IMR-90 (cell line): Measurements from ENCODE around the gene TCHP. TPM values are rescaled to one million over a fixed set of nuclear protein-coding genes. Genes with fewer than 3 reads are reported as not detected.

ENCODE experiments used
- ATAC-seq: fragments of 200-7000 bp; cut with Tn5 transposase; 2 replicates; pipeline ENCODE4 v1.9.1; 2020; ENCODE audit warnings: low read depth, mild to moderate bottlenecking, moderate library complexity
- BruUV-seq: library from RNA; stranded (reverse); fragments of 400-500 nt; replicated peaks from 2 replicates; lab custom pipeline; 2021; lab: Mats Ljungman, UMichigan
- CTCF ChIA-PET: fragments of 300-600 bp; formaldehyde crosslinking; extraction: SDS; loops from one replicate; lab custom pipeline; 2021; ENCODE audit warnings: antibody characterized with exemption; lab: Yijun Ruan, JAX
- POLR2A ChIA-PET: fragments of 300-600 bp; sonication (Branson Sonifier 250); formaldehyde crosslinking; loops from one replicate; lab custom pipeline; 2022; ENCODE audit warnings: antibody characterized with exemption; ENCODE audit not compliant: unreplicated experiment; lab: Charles Lee
- DNase-seq: peaks from one replicate; pipeline ENCODE4 v3.0.0; 2013
- H2AFZ ChIP-seq: replicated peaks from 2 replicates; pipeline ENCODE3; 2013; ENCODE audit warnings: low read length, mild to moderate bottlenecking; ENCODE audit not compliant: poor library complexity
- H2AK5ac ChIP-seq: 2 replicates; pipeline ENCODE4 v1.6.1; 2013; ENCODE audit warnings: low read depth, low read length, inconsistent platforms
- H2AK9ac ChIP-seq: replicated peaks from 2 replicates; pipeline ENCODE3; 2013; ENCODE audit warnings: mild to moderate bottlenecking, low read depth, low read length, moderate library complexity; ENCODE audit not compliant: poor library complexity
- H2BK120ac ChIP-seq: 2 replicates; pipeline ENCODE4 v1.6.1; 2013; ENCODE audit warnings: low read depth, low read length, inconsistent platforms
- H2BK15ac ChIP-seq: 3 replicates; pipeline ENCODE4 v1.6.1; 2013; ENCODE audit warnings: low read depth, low read length, inconsistent platforms
- H2BK20ac ChIP-seq: 2 replicates; pipeline ENCODE4 v1.6.1; 2013; ENCODE audit warnings: low read depth, mild to moderate bottlenecking, inconsistent platforms, low read length, moderate library complexity
- H2BK5ac ChIP-seq: 2 replicates; pipeline ENCODE4 v1.6.1; 2013; ENCODE audit warnings: mild to moderate bottlenecking, low read depth, low read length, inconsistent platforms; ENCODE audit not compliant: poor library complexity, severe bottlenecking
- H3K14ac ChIP-seq: replicated peaks from 2 replicates; pipeline ENCODE4 v1.6.1; 2013; ENCODE audit warnings: low read depth, low read length, inconsistent platforms
- H3K18ac ChIP-seq: 2 replicates; pipeline ENCODE4 v1.6.1; 2013; ENCODE audit warnings: low read depth, low read length, control low read depth
- H3K23ac ChIP-seq: 2 replicates; pipeline ENCODE4 v1.6.1; 2013; ENCODE audit warnings: low read depth, low read length, inconsistent platforms
- H3K27ac ChIP-seq: 2 replicates; pipeline ENCODE4 v1.5.1; 2013; ENCODE audit warnings: mild to moderate bottlenecking, control low read depth, low read length; ENCODE audit not compliant: insufficient read depth
- H3K27me3 ChIP-seq: 2 replicates; pipeline ENCODE4 v1.6.1; 2013; ENCODE audit warnings: low read length; ENCODE audit not compliant: control insufficient read depth, insufficient read depth
- H3K36me3 ChIP-seq: 2 replicates; pipeline ENCODE4 v1.6.1; 2013; ENCODE audit warnings: low read length, mixed read lengths; ENCODE audit not compliant: control insufficient read depth, insufficient read depth
- H3K4ac ChIP-seq: 2 replicates; pipeline ENCODE4 v1.6.1; 2013; ENCODE audit warnings: low read depth, low read length, inconsistent platforms
- H3K4me1 ChIP-seq: 2 replicates; pipeline ENCODE4 v1.6.1; 2013; ENCODE audit warnings: low read length, mixed read lengths; ENCODE audit not compliant: control insufficient read depth, insufficient read depth
- H3K4me2 ChIP-seq: 2 replicates; pipeline ENCODE4 v1.6.1; 2013; ENCODE audit warnings: low read depth, mild to moderate bottlenecking, control low read depth, low read length, moderate library complexity
- H3K4me3 ChIP-seq: 2 replicates; pipeline ENCODE4 v1.5.1; 2013; ENCODE audit warnings: low read depth, mild to moderate bottlenecking, control low read depth, low read length, moderate library complexity; ENCODE audit not compliant: insufficient read depth
- H3K56ac ChIP-seq: 2 replicates; pipeline ENCODE4 v1.6.1; 2013; ENCODE audit warnings: low read length, inconsistent platforms; ENCODE audit not compliant: insufficient read depth; ENCODE audit errors: extremely low read depth
- H3K79me1 ChIP-seq, 2 experiments: 2 replicates each; pipeline ENCODE4 v1.6.1; 2013; ENCODE audit warnings: low read length in 2 of 2, inconsistent platforms in 1 of 2, low read depth in 1 of 2
- H3K9ac ChIP-seq: 2 replicates; pipeline ENCODE4 v1.6.1; 2013; ENCODE audit warnings: low read depth, low read length, control low read depth
- H3K9me1 ChIP-seq: 2 replicates; pipeline ENCODE4 v1.6.1; 2013; ENCODE audit warnings: low read length, inconsistent platforms; ENCODE audit not compliant: insufficient read depth
- H3K9me3 ChIP-seq: 2 replicates; pipeline ENCODE4 v1.6.1; 2013; ENCODE audit warnings: low read length; ENCODE audit not compliant: control insufficient read depth, insufficient read depth
- H4K20me1 ChIP-seq: 2 replicates; pipeline ENCODE4 v1.6.1; 2013; ENCODE audit warnings: low read length, inconsistent platforms; ENCODE audit not compliant: insufficient read depth
- H4K5ac ChIP-seq: 2 replicates; pipeline ENCODE4 v1.6.1; 2013; ENCODE audit warnings: mild to moderate bottlenecking, low read depth, low read length, control low read depth
- H4K8ac ChIP-seq, 2 experiments: 2 replicates each; pipeline ENCODE4 v1.6.1; 2013; ENCODE audit warnings: low read depth in 2 of 2, low read length in 2 of 2, control low read depth in 1 of 2, inconsistent platforms in 1 of 2
- H4K91ac ChIP-seq: 2 replicates; pipeline ENCODE4 v1.6.1; 2013; ENCODE audit warnings: low read depth, low read length, inconsistent platforms; ENCODE audit not compliant: insufficient read depth
- BHLHE40 ChIP-seq: fragments of 150-350 bp; IDR thresholded peaks from 2 replicates; pipeline ENCODE4 v1.6.1; 2016; ENCODE audit warnings: mild to moderate bottlenecking, low read depth, low read length
- CEBPB ChIP-seq: IDR thresholded peaks from 2 replicates; pipeline ENCODE4 v1.6.1; 2012; ENCODE audit warnings: low read depth, low read length, improper control_type of control experiment
- CHD1 ChIP-seq: IDR thresholded peaks from 2 replicates; pipeline ENCODE4 v1.6.1; 2012; ENCODE audit warnings: low read depth, low read length, improper control_type of control experiment
- CTCF ChIP-seq: conservative IDR thresholded peaks from 2 replicates; pipeline ENCODE4 v1.5.1; 2012; ENCODE audit warnings: mild to moderate bottlenecking, low read depth, low read length, improper control_type of control experiment
- ELK1 ChIP-seq: fragments of 150-350 bp; IDR thresholded peaks from 2 replicates; pipeline ENCODE4 v1.6.1; 2016; ENCODE audit warnings: low read depth, mild to moderate bottlenecking, low read length, moderate library complexity, borderline replicate concordance
- FOS ChIP-seq: fragments of 150-350 bp; IDR thresholded peaks from 2 replicates; pipeline ENCODE4 v1.6.1; 2016; ENCODE audit warnings: low read depth, low read length
- MAFK ChIP-seq: IDR thresholded peaks from 2 replicates; pipeline ENCODE4 v1.6.1; 2012; ENCODE audit warnings: low read depth, low read length, improper control_type of control experiment
- MAZ ChIP-seq: IDR thresholded peaks from 2 replicates; pipeline ENCODE4 v1.6.1; 2012; ENCODE audit warnings: low read depth, mild to moderate bottlenecking, low read length, improper control_type of control experiment, moderate library complexity, borderline replicate concordance
- MXI1 ChIP-seq: IDR thresholded peaks from 2 replicates; pipeline ENCODE4 v1.6.1; 2012; ENCODE audit warnings: low read depth, mild to moderate bottlenecking, low read length, moderate library complexity, borderline replicate concordance
- NFE2L2 ChIP-seq: fragments of 150-350 bp; IDR thresholded peaks from 2 replicates; pipeline ENCODE4 v1.6.1; 2016; ENCODE audit warnings: low read depth, mild to moderate bottlenecking, low read length
- POLR2A ChIP-seq: IDR thresholded peaks from 2 replicates; pipeline ENCODE4 v1.6.1; 2012; ENCODE audit warnings: mild to moderate bottlenecking, low read depth, low read length
- RAD21 ChIP-seq: IDR thresholded peaks from 2 replicates; pipeline ENCODE4 v1.6.1; 2012; ENCODE audit warnings: low read length, improper control_type of control experiment
- RCOR1 ChIP-seq: IDR thresholded peaks from 2 replicates; pipeline ENCODE4 v1.6.1; 2012; ENCODE audit warnings: mild to moderate bottlenecking, low read length, improper control_type of control experiment; ENCODE audit not compliant: insufficient replicate concordance
- RFX5 ChIP-seq: IDR thresholded peaks from 2 replicates; pipeline ENCODE4 v1.8.0; 2012; ENCODE audit warnings: low read depth, mild to moderate bottlenecking, low read length, moderate library complexity
- SMC3 ChIP-seq: fragments of 150-350 bp; IDR thresholded peaks from 2 replicates; pipeline ENCODE4 v1.6.1; 2016; ENCODE audit warnings: low read depth, mild to moderate bottlenecking, antibody characterized with exemption, low read length, moderate library complexity
- USF2 ChIP-seq: fragments of 150-350 bp; IDR thresholded peaks from 2 replicates; pipeline ENCODE4 v1.6.1; 2017; ENCODE audit warnings: mild to moderate bottlenecking, antibody characterized with exemption, low read length, low read depth
- WGBS, 2 experiments: methylation state at CpG; one replicate each; pipeline versions ENCODE4 v1.1.5 to v1.1.7; 2013; ENCODE audit warnings: missing lambda C conversion rate in 2 of 2; ENCODE audit not compliant: insufficient read length in 1 of 2; ENCODE audit errors: extremely low coverage in 2 of 2; 5-methylcytosine and 5-hydroxymethylcytosine counted together
- dilution Hi-C: fragments of 300-500 bp; cut with HindIII; formaldehyde crosslinking; loops from one replicate; pipeline ENCODE4 v1.14.3; 2018; ENCODE audit warnings: low sequenced_read_pairs; ENCODE audit not compliant: unreplicated experiment
- in situ Hi-C: fragments of 300-500 bp; cut with MboI; formaldehyde crosslinking; loops from 3 replicates; pipeline ENCODE4 v1.14.3; 2019; ENCODE audit warnings: low sequenced_read_pairs, inconsistent platforms, mixed read lengths
- intact Hi-C: fragments of 100-400 bp; cut with micrococcal nuclease; formaldehyde crosslinking; loops from 2 replicates; pipeline ENCODE4 v1.10.0; 2022
- polyA plus RNA-seq, 3 experiments: library from polyadenylated mRNA; depleted of rRNA; stranded (reverse); fragments of >200 nt; gene quantifications; 2 replicates each; pipeline ENCODE4 v1.2.3, GENCODE V29; 2012; ENCODE audit warnings: low replicate concordance in 1 of 3
- total RNA-seq: library from RNA; depleted of rRNA; stranded (reverse); fragments of >200 nt; gene quantifications from 2 replicates; pipeline ENCODE4 v1.2.3, GENCODE V29; 2012

The TCHP gene
- total and polyA plus RNA-seq, 2 of the 4 experiments (the other 2 are of a cell fraction) = 6.1 to 13.4 TPM

GRCh38 chr12:109961201-109961600 is 61.1 kb downstream of the TCHP start:
- in situ Hi-C loops = no loop called here
- no peak overlapping the region for H3K18ac ChIP-seq
- H4K8ac ChIP-seq = no peak overlapping the region
- no peak overlapping the region for H3K4ac ChIP-seq
- ChIA-PET CTCF (interaction anchor here (1.5 kb wide), 1 partner anchor 9 kb away, joined by 3 read pairs; no protein-coding TSS in a partner anchor), POLR2A (no interaction called here)
- no peak overlapping the region for H2AFZ ChIP-seq
- H4K91ac ChIP-seq = no peak overlapping the region
- no peak overlapping the region for H2BK5ac ChIP-seq
- H3K4me3 ChIP-seq = no peak overlapping the region
- H3K9me3 ChIP-seq = no peaks in the 10 kb centered on the region
- ATAC-seq (no peak), DNase-seq (no peak)
- no TSS peak for BruUV-seq
- H3K79me1 ChIP-seq = peaks cover 9 to 33% of the 10 kb centered on the region in 2 experiments; a peak in 2 of 4 replicates
- TF ChIP-seq MAZ (no peak), MXI1 (no peak), RFX5 (no peak), RAD21 (no peak), FOS (no peak), RCOR1 (no peak), SMC3 (no peak), CHD1 (no peak), USF2 (no peak), BHLHE40 (no peak), ELK1 (no peak), POLR2A (no peak), MAFK (no peak), CTCF (no peak), NFE2L2 (no peak), CEBPB (no peak)
- no peaks in the 10 kb centered on the region for H3K27me3 ChIP-seq
- H3K4me2 ChIP-seq = no peak overlapping the region
- no peak overlapping the region for H2AK5ac ChIP-seq
- H2BK15ac ChIP-seq = no peak overlapping the region
- 80% methylated on average over 12 of the region's 14 CpGs; no CpG with 5 or more reads in 1 of the 2 experiments for WGBS, 2 experiments
- H2BK20ac ChIP-seq = no peak overlapping the region
- H3K23ac ChIP-seq = no peak overlapping the region; the same call in 1 of the 2 replicates
- dilution Hi-C loops = no loop called here
- H3K27ac ChIP-seq = no peak overlapping the region
- H4K5ac ChIP-seq = no peak overlapping the region
- no peak overlapping the region for H2AK9ac ChIP-seq
- H4K20me1 ChIP-seq = no peaks in the 10 kb centered on the region
- intact Hi-C loops = no loop called here
- H3K56ac ChIP-seq = no peak overlapping the region
- 0 out of 2 replicates have a peak, but pooled peaks cover 1% of the 10 kb centered on the region for H3K4me1 ChIP-seq
- H3K9me1 ChIP-seq = peaks cover 6% of the 10 kb centered on the region
- no peak overlapping the region for H3K14ac ChIP-seq
- no peak overlapping the region for H2BK120ac ChIP-seq
- H3K36me3 ChIP-seq = peaks cover 33% of the 10 kb centered on the region
- H3K9ac ChIP-seq = no peak overlapping the region
